Measurements from ENCODE around the gene UFSP2. TPM values are rescaled to one million over a fixed set of nuclear protein-coding genes. Genes with fewer than 3 reads are reported as not detected.

Gene UFSP2
- total and polyA plus RNA-seq, 2 experiments from 2014 or later: 29.0 to 53.0 TPM

DNA sequence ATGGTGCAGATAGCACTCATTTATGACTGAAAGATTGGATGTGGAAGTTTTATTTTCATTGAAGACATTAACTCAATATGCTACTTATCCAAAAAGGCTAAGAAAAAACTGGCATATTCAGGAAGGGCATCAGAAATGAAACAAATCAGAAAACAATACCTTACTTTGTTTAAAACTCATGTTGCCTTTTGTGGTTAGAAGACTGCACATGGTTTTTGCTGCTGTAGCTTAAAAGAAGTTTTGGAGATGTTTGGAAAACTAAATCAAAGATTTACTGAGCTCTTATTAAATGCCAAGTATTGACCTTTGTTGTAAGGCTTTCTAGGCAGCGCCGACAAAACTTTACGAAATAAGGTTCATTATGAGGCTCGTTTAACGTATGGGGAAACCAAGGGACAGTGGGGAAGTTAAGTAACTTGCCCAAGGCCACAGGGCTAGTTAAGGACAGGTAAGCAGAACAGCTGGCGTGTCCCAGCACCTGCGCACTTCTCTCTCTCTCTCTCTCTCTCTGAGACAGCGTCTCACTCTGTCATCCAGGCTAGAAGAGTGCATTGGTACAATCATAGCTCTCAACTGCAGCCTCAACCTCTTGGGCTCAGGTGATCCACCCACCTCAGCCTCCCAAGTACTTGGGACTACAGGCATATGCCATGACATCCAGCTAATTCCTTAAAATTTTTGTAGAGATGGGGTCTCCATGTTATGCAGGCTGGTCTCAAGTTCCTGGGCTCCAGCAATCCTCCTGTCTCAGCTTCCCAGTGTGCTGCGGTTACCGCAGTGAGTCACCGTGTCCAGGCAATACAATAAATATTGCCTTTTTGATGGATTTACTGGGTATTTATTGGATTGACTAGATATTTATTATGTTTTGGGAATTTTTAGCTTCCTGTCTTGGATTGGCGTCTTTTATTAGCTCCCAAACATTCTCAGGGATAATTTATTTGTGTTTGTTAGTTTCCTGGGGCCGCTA, 46.2 kb downstream of the UFSP2 start (continued):
- TF ChIP-seq, protein P1, sequence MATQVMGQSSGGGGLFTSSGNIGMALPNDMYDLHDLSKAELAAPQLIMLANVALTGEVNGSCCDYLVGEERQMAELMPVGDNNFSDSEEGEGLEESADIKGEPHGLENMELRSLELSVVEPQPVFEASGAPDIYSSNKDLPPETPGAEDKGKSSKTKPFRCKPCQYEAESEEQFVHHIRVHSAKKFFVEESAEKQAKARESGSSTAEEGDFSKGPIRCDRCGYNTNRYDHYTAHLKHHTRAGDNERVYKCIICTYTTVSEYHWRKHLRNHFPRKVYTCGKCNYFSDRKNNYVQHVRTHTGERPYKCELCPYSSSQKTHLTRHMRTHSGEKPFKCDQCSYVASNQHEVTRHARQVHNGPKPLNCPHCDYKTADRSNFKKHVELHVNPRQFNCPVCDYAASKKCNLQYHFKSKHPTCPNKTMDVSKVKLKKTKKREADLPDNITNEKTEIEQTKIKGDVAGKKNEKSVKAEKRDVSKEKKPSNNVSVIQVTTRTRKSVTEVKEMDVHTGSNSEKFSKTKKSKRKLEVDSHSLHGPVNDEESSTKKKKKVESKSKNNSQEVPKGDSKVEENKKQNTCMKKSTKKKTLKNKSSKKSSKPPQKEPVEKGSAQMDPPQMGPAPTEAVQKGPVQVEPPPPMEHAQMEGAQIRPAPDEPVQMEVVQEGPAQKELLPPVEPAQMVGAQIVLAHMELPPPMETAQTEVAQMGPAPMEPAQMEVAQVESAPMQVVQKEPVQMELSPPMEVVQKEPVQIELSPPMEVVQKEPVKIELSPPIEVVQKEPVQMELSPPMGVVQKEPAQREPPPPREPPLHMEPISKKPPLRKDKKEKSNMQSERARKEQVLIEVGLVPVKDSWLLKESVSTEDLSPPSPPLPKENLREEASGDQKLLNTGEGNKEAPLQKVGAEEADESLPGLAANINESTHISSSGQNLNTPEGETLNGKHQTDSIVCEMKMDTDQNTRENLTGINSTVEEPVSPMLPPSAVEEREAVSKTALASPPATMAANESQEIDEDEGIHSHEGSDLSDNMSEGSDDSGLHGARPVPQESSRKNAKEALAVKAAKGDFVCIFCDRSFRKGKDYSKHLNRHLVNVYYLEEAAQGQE (IDR thresholded peaks at IDR 0.05; ENCODE audit: unreplicated experiment): no peak
- TF ChIP-seq ZNF114 (CRISPR knock-in tag; IDR thresholded peaks at IDR 0.05) (no peak), STAT1 (IDR thresholded peaks at IDR 0.05; ENCODE audit: unreplicated experiment) (no peak), JUNB (IDR thresholded peaks at IDR 0.05; ENCODE audit: unreplicated experiment) (no peak)

DNA sequence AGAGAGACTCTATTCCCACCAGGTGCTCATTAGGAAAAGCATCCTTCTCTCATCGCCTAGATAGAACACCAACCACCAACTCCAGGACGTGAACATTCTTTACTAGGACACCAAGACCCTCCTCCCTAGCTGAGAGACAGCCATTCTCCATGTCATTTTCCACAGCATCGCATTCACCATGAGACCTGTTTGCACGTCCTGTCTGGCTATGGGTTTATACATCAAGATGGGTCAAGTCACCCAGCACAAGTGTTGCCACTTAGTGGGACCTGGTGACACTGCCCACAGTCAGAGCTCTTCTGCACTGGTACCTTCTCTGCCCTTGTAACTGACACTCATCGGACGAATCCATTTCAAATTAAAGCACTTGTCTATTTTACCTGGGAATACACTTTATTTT, 47.5 kb downstream of the UFSP2 start:
- H3K27me3 Mint-ChIP-seq (ENCODE audit: insufficient read depth, low read depth, poor library complexity): no peaks in the 10 kb centered on the region
- H4K20me1 ChIP-seq (replicated peaks; ENCODE audit: insufficient read depth): no peaks in the 10 kb centered on the region
- no peak overlapping the region for H3K4me3 Mint-ChIP-seq
- H3K4me2 ChIP-seq: no peak overlapping the region
- no peaks in the 10 kb centered on the region for H3K36me3 ChIP-seq (ENCODE audit: insufficient read depth)
- no peaks in the 10 kb centered on the region for H3K27me3 ChIP-seq (ENCODE audit: insufficient read depth)
- ATAC-seq: no peak
- peaks cover 10% of the 10 kb centered on the region for H3K36me3 Mint-ChIP-seq (ENCODE audit: low read depth)
- H3K27ac Mint-ChIP-seq: no peak overlapping the region
- no peak overlapping the region for H3K27ac ChIP-seq (ENCODE audit: low read depth)
- H3K79me2 ChIP-seq (replicated peaks; ENCODE audit: insufficient read depth): no peaks in the 10 kb centered on the region
- 0 out of 3 replicates have a peak, but pooled peaks cover 2% of the 10 kb centered on the region for H3K4me1 Mint-ChIP-seq
- 0 out of 2 replicates have a peak, but pooled peaks cover 3% of the 10 kb centered on the region for H3K4me1 ChIP-seq (ENCODE audit: insufficient read depth)
- no peak overlapping the region for H2AFZ ChIP-seq
- H3K9me3 Mint-ChIP-seq: peaks cover 9% of the 10 kb centered on the region; the same call in 2 of the 3 replicates
- no peak for DNase-seq (ENCODE audit: low spot score)
- no peaks in the 10 kb centered on the region for H3K9me2 ChIP-seq (ENCODE audit: insufficient read depth)
- no peaks in the 10 kb centered on the region for H3F3A ChIP-seq (replicated peaks; ENCODE audit: low read depth)
- no peak overlapping the region for H3K4me3 ChIP-seq
- TF ChIP-seq ZNF114 (CRISPR knock-in tag; IDR thresholded peaks at IDR 0.05) (no peak), JUNB (IDR thresholded peaks at IDR 0.05; ENCODE audit: unreplicated experiment) (no peak), POLR2AphosphoS5 (IDR thresholded peaks at IDR 0.05; ENCODE audit: low read depth) (no peak), EZH2 (IDR thresholded peaks at IDR 0.05; ENCODE audit: low read depth, unreplicated experiment) (no peak), STAT1 (IDR thresholded peaks at IDR 0.05; ENCODE audit: unreplicated experiment) (no peak), CREB1 (CRISPR knock-in tag; IDR thresholded peaks at IDR 0.05; ENCODE audit: low read depth) (no peak), ZNF331 (CRISPR knock-in tag; IDR thresholded peaks at IDR 0.05; ENCODE audit: low read depth) (no peak)
- TF ChIP-seq, protein P2, sequence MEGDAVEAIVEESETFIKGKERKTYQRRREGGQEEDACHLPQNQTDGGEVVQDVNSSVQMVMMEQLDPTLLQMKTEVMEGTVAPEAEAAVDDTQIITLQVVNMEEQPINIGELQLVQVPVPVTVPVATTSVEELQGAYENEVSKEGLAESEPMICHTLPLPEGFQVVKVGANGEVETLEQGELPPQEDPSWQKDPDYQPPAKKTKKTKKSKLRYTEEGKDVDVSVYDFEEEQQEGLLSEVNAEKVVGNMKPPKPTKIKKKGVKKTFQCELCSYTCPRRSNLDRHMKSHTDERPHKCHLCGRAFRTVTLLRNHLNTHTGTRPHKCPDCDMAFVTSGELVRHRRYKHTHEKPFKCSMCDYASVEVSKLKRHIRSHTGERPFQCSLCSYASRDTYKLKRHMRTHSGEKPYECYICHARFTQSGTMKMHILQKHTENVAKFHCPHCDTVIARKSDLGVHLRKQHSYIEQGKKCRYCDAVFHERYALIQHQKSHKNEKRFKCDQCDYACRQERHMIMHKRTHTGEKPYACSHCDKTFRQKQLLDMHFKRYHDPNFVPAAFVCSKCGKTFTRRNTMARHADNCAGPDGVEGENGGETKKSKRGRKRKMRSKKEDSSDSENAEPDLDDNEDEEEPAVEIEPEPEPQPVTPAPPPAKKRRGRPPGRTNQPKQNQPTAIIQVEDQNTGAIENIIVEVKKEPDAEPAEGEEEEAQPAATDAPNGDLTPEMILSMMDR (conservative IDR thresholded peaks at IDR 0.05; ENCODE audit: low read depth in 2 of 2): no peak
